Dermis lymphatic vessel endothelial cell (primary cell): Measurements from ENCODE around the gene PIGQ. TPM values are rescaled to one million over a fixed set of nuclear protein-coding genes. Genes with fewer than 3 reads are reported as not detected.

Source experiments
- total RNA-seq: library from RNA; depleted of rRNA; stranded (reverse); fragments of >200 nt; gene quantifications from 2 replicates; pipeline ENCODE4 v1.2.1, GENCODE V29; 2014

PIGQ gene
- total RNA-seq: 15.1 and 15.9 TPM in 2 replicates

GRCh38 chr16:569445-570254 lies at the start of gene PIGQ:
TSS of gene PIGQ (plus strand) at chr16:569968. CDS start at chr16:574075, 4,107 bp downstream.

GRCh38 chr16:527015-527903 lies 42.5 kb upstream of the PIGQ start, which contains the start of gene CAPN15:
TSS of gene CAPN15 (plus strand) at chr16:527712. CDS start at chr16:546839, 19,127 bp downstream.

GRCh38 chr16:560204-560700 lies 9.5 kb upstream of the PIGQ start, which contains the start of gene PRR35:
TSS of gene PRR35 (plus strand) at chr16:560394. CDS start at chr16:563295, 2,901 bp downstream.

GRCh38 chr16:566475-567372 lies 3.0 kb upstream of the PIGQ start, which contains the start of gene NHLRC4:
TSS of gene NHLRC4 (plus strand) at chr16:567005. CDS start at chr16:568048, 1,043 bp downstream.

GRCh38 chr16:589658-590187 lies 20.0 kb downstream of the PIGQ start, which contains the start of gene RAB40C:
TSS of gene RAB40C (plus strand) at chr16:590066. CDS start at chr16:590292, 226 bp downstream.

GRCh38 chr16:630815-631405 lies 61.1 kb downstream of the PIGQ start, which contains the start of gene WFIKKN1:
TSS of gene WFIKKN1 (plus strand) at chr16:630985. CDS start at chr16:631254, 269 bp downstream.

Other genes with a start within 250 kb of the PIGQ start
- gene AXIN1, start 217.2 kb upstream of the PIGQ start, total RNA-seq: 16.1 and 18.0 TPM in 2 replicates
- gene MRPL28, start 199.4 kb upstream of the PIGQ start, total RNA-seq: 55.8 and 65.9 TPM in 2 replicates
- 62.1 and 67.1 TPM in 2 replicates for gene PGAP6, start 188.0 kb upstream of the PIGQ start, total RNA-seq
- 31.6 and 32.1 TPM in 2 replicates for gene NME4, start 172.8 kb upstream of the PIGQ start, total RNA-seq
- gene DECR2, start 168.1 kb upstream of the PIGQ start, total RNA-seq: 10.2 and 13.8 TPM in 2 replicates
- 27.5 and 38.9 TPM in 2 replicates for gene RAB11FIP3, start 144.3 kb upstream of the PIGQ start, total RNA-seq
- 18.3 and 25.2 TPM in 2 replicates for gene CAPN15, start 42.3 kb upstream of the PIGQ start, total RNA-seq
- not detected in 2 replicates for gene PRR35, start 9.6 kb upstream of the PIGQ start, total RNA-seq
- 2.2 and 2.3 TPM in 2 replicates for gene NHLRC4, start 3.0 kb upstream of the PIGQ start, total RNA-seq
- 9.2 and 10.9 TPM in 2 replicates for gene RAB40C, start 20.1 kb downstream of the PIGQ start, total RNA-seq
- under 0.01 and 0.09 TPM in 2 replicates for gene WFIKKN1, start 61.0 kb downstream of the PIGQ start, total RNA-seq
- gene METTL26, start 66.3 kb downstream of the PIGQ start, total RNA-seq: 46.4 and 47.7 TPM in 2 replicates
- 6.9 and 9.4 TPM in 2 replicates for gene MCRIP2, start 71.9 kb downstream of the PIGQ start, total RNA-seq
- 6.2 and 6.4 TPM in 2 replicates for gene WDR90, start 79.4 kb downstream of the PIGQ start, total RNA-seq
- 23.5 and 23.8 TPM in 2 replicates for gene RHOT2, start 98.2 kb downstream of the PIGQ start, total RNA-seq
- gene RHBDL1, start 105.7 kb downstream of the PIGQ start, total RNA-seq: 0.17 TPM in 1 of 2 replicates, not detected in the other
- 71.7 and 89.8 TPM in 2 replicates for gene STUB1, start 110.4 kb downstream of the PIGQ start, total RNA-seq
- 17.9 and 18.5 TPM in 2 replicates for gene JMJD8, start 114.4 kb downstream of the PIGQ start, total RNA-seq
- 1.7 and 2.5 TPM in 2 replicates for gene WDR24, start 120.4 kb downstream of the PIGQ start, total RNA-seq
- under 0.01 and 0.09 TPM in 2 replicates for gene FBXL16, start 135.8 kb downstream of the PIGQ start, total RNA-seq
- gene METRN, start 145.2 kb downstream of the PIGQ start, total RNA-seq: 14.1 and 27.2 TPM in 2 replicates
- gene ANTKMT, start 151.2 kb downstream of the PIGQ start, total RNA-seq: 12.2 and 13.8 TPM in 2 replicates
- 0.22 and 0.34 TPM in 2 replicates for gene CCDC78, start 156.5 kb downstream of the PIGQ start, total RNA-seq
- 4.6 and 4.7 TPM in 2 replicates for gene HAGHL, start 157.1 kb downstream of the PIGQ start, total RNA-seq
- 23.0 and 30.9 TPM in 2 replicates for gene CIAO3, start 171.0 kb downstream of the PIGQ start, total RNA-seq
- gene MSLN, start 190.8 kb downstream of the PIGQ start, total RNA-seq: 0.17 TPM in 1 of 2 replicates, not detected in the other
- gene RPUSD1, start 218.4 kb downstream of the PIGQ start, total RNA-seq: 19.3 and 19.5 TPM in 2 replicates
- 3.1 and 3.3 TPM in 2 replicates for gene CHTF18, start 218.7 kb downstream of the PIGQ start, total RNA-seq
- gene GNG13, start 230.8 kb downstream of the PIGQ start, total RNA-seq: not detected in 2 replicates